K562 (cell line): ENCODE data around the gene YBX2. TPM values are rescaled to one million over a fixed set of nuclear protein-coding genes. Genes with fewer than 3 reads are reported as not detected.
A peak's percentile ranks its signal among the peaks of the same experiment; 100 is the strongest.

Source experiments
- ADNP ChIP-seq: fragments of 200-800 bp; sonication (Bioruptor generic); IDR thresholded peaks from 2 replicates; pipeline ENCODE4 v1.6.1; 2016; ENCODE audit warnings: missing genetic modification characterization, missing compliant biosample characterization
- AFF4 ChIP-seq: sonication (generic); formaldehyde crosslinking; IDR thresholded peaks from 2 replicates; pipeline ENCODE4 v1.8.0; 2023; ENCODE audit warnings: mild to moderate bottlenecking, missing genetic modification reagents
- CEBPB ChIP-seq: fragments of 450-650 bp; IDR thresholded peaks from 2 replicates; pipeline ENCODE4 v1.6.1; 2016; ENCODE audit warnings: missing genetic modification characterization, missing compliant biosample characterization
- GABPA ChIP-seq: fragments of 200-800 bp; sonication (Bioruptor generic); conservative IDR thresholded peaks from 2 replicates; pipeline ENCODE4 v1.6.1; 2016; ENCODE audit warnings: low read depth, missing genetic modification characterization, missing compliant biosample characterization
- HBP1 ChIP-seq: fragments of 450-650 bp; formaldehyde crosslinking; IDR thresholded peaks from 2 replicates; pipeline ENCODE4 v1.4.0; 2022; ENCODE audit warnings: missing genetic modification characterization
- NCOR1 ChIP-seq: fragments of 450-650 bp; IDR thresholded peaks from 2 replicates; pipeline ENCODE4 v1.6.1; 2016; ENCODE audit warnings: mild to moderate bottlenecking, moderate library complexity
- NFIX ChIP-seq: fragments of 250-450 bp; sonication (Bioruptor Pico); IDR thresholded peaks from 2 replicates; pipeline ENCODE4 v1.4.0; 2020; ENCODE audit warnings: low read depth, mild to moderate bottlenecking, moderate library complexity
- NKRF ChIP-seq: fragments of 450-650 bp; IDR thresholded peaks from 2 replicates; pipeline ENCODE4 v1.6.1; 2016; ENCODE audit warnings: borderline replicate concordance
- PML ChIP-seq: IDR thresholded peaks from 2 replicates; pipeline ENCODE4 v1.6.1; 2012; ENCODE audit warnings: low read length, inconsistent platforms
- POLR2G ChIP-seq: fragments of 200-400 bp; formaldehyde crosslinking; IDR thresholded peaks from 2 replicates; pipeline ENCODE4 v1.6.1; 2017; ENCODE audit warnings: low read depth, mild to moderate bottlenecking, antibody characterized with exemption, low read length, moderate library complexity
- PPARD ChIP-seq: fragments of 250-450 bp; sonication (Bioruptor Pico); IDR thresholded peaks from 2 replicates; pipeline ENCODE4 v1.8.0; 2022; ENCODE audit warnings: inconsistent platforms, mild to moderate bottlenecking, moderate library complexity
- RBBP5 ChIP-seq: fragments of 200-600 bp; sonication (generic); IDR thresholded peaks from 2 replicates; pipeline ENCODE4 v1.6.1; 2012; ENCODE audit warnings: borderline replicate concordance, mild to moderate bottlenecking, low read length, control low read depth, inconsistent platforms; ENCODE audit not compliant: insufficient read depth, poor library complexity, severe bottlenecking
- RBM39 ChIP-seq: fragments of 200-400 bp; formaldehyde crosslinking; optimal IDR thresholded peaks from 2 replicates; pipeline ENCODE3; 2018; ENCODE audit warnings: low read depth, low read length
- RFX1 ChIP-seq: fragments of 450-650 bp; IDR thresholded peaks from 2 replicates; pipeline ENCODE4 v1.6.1; 2016; ENCODE audit warnings: mild to moderate bottlenecking, moderate library complexity
- ZBTB49 ChIP-seq: sonication (generic); formaldehyde crosslinking; IDR thresholded peaks from 2 replicates; pipeline ENCODE4 v1.8.0; 2022; ENCODE audit warnings: missing genetic modification reagents, mild to moderate bottlenecking, borderline replicate concordance
- ZNF277 ChIP-seq: fragments of 250-450 bp; sonication (Bioruptor Pico); IDR thresholded peaks from 2 replicates; pipeline ENCODE4 v1.8.0; 2022; ENCODE audit warnings: inconsistent platforms, mild to moderate bottlenecking, moderate library complexity, borderline replicate concordance
- ZSCAN32 ChIP-seq: fragments of 450-650 bp; formaldehyde crosslinking; IDR thresholded peaks from 2 replicates; pipeline ENCODE4 v1.4.0; 2020; ENCODE audit warnings: mild to moderate bottlenecking, moderate library complexity
- polyA plus RNA-seq, 8 experiments: library from polyadenylated mRNA; depleted of rRNA in 4 of 8; stranded (reverse) in 5 of 8; unstranded in 3 of 8; fragments of >200 nt; fragmentation: Nextera tagmentation in 2 of 8; fragmentation: Illumina TruSeq in 1 of 8; extraction: Ambion mirVana in 2 of 8; extraction: Trizol in 1 of 8; gene quantifications; 2 replicates each; pipeline versions ENCODE4 v1.2.1 to v1.2.3, GENCODE V29; 2011 to 2014; ENCODE audit warnings: inconsistent platforms in 1 of 8, missing spikeins in 1 of 8
- total RNA-seq, 7 experiments: library from RNA; depleted of rRNA in 6 of 7; stranded (reverse); fragments of >200 nt in 6 of 7; fragmentation: Illumina TruSeq in 2 of 7; extraction: Trizol in 2 of 7; gene quantifications; 2 replicates each; pipeline versions ENCODE4 v1.2.1 to v1.2.3, GENCODE V29; 2011 to 2021; ENCODE audit warnings: low replicate concordance in 1 of 7

Gene YBX2
- total and polyA plus RNA-seq, 9 of the 15 experiments (the other 6 are each of a cell fraction or from before 2014, with no cell fraction given) = 0.03 to 0.59 (median 0.27) TPM; not detected in 6

- TF ChIP-seq RBBP5 (peak; percentile 0), NKRF (0 out of 2 replicates have a peak, but pooled peaks have one; percentile 45), RBM39 (no peak), AFF4 (CRISPR knock-in tag) (no peak), HBP1 (CRISPR knock-in tag) (no peak), CEBPB (tag) (no peak), ZSCAN32 (CRISPR knock-in tag) (no peak), RFX1 (no peak), POLR2G (peak; percentile 65; the same call in 1 of the 2 replicates), ADNP (tag) (no peak), ZBTB49 (CRISPR knock-in tag) (no peak), NFIX (no peak), ZNF277 (CRISPR knock-in tag) (no peak), GABPA (tag) (no peak), NCOR1 (no peak), PPARD (CRISPR knock-in tag) (no peak), PML (no peak)
These were observed 34.5 kb upstream of the YBX2 start, which contains the start of gene NEURL4 (continued) for GRCh38 chr17:7328840-7329373.
